ENCODE data around the gene CFAP97D2.
"Not testable (repeated sequence)": the region's sequence is repeated elsewhere in the genome, so short reads cannot be mapped to it uniquely, and the experiment has no call there.

The CFAP97D2 gene

DNA sequence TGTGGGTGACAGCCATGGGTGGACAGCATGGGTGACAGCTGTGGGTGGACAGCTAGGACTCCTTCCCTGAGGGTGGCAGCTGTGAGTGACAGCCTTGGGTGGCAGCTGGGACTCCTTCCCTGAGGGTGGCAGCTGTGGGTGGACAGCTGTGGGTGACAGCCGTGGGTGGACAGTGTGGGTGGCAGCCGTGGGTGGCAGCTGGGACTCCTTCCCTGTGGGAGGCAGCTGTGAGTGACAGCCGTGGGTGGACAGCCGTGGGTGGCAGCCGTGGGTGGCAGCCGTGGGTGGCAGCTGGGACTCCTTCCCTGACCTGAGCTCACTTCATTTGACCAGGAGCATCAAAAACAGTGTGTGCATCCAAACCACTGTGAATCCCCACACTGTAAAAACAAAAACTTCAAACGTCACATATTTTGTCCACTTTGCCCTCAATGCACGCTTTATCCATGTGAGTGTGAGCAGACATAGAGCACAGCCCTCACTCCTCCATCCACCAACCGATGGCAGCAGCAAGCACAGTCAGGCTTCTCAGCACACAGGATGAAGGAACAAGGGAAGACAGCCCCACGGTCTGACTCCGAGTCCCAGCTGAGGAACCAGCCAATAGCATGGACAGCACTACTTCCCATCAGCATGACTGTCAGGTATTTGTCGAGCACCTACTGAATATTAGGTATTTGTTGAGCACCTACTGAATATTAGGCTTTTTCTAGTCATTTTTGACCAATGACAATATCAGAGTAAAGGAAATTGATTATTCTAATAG is 1.6 kb upstream of the CFAP97D2 start:
- DNase-seq (ENCODE audit: low spot score), result no peak
- Mint-ChIP-seq H3K27me3 (ENCODE audit: low read depth) (peaks cover 13% of the 10 kb centered on the region), H3K9me3 (peaks cover 17% of the 10 kb centered on the region), H3K27ac (no peak overlapping the region), H3K36me3 (ENCODE audit: low read depth) (no peaks in the 10 kb centered on the region), H3K4me3 (no peak overlapping the region), H3K4me1 (ENCODE audit: low read depth) (peaks cover 3% of the 10 kb centered on the region)

DNA sequence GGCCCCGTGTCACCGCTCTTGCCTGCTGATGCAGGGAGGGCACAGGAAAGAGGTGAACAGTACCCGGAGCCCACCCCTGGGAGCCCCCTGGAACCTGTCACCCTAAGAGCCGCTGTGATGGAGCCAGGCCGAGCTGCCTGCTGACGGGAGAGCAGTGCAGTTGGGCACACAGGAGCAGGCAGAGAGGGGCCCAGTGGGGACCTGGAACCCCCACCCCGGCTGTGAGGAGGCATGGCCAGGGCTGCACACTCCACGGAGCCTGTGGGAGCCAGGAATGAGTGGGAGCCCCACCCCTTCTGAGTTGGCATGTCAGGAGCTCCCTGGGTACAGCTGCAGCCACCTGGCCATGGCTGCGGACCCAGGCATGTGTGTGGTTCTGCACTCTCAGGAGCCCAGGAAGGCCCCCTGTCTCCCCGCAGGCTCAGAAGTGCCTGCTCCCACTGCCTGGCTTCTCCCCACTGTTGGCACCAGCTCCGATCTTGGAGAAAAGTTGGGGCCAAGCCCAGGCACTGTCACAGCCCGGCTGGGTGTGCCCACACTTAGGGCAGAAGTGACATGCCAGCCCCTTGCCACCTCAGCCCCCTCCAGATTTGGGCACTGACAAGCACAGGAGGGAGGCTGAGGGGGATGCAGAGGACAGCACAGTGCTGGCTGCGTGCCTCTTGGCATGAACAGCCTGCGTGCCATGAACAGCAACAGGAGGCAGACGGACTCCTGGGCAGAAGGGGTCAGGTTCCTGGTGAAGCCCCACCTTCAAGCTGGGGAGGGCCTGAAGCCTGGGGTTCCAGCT is 6.3 kb downstream of the CFAP97D2 start:
- Mint-ChIP-seq H3K4me1 (ENCODE audit: low read depth) (peaks cover 1% of the 10 kb centered on the region), H3K4me3 (no peak overlapping the region), H3K27ac (no peak overlapping the region), H3K27me3 (ENCODE audit: low read depth) (peaks cover 12% of the 10 kb centered on the region), H3K36me3 (ENCODE audit: low read depth) (no peaks in the 10 kb centered on the region), H3K9me3 (peaks cover 25% of the 10 kb centered on the region)
- DNase-seq (ENCODE audit: low spot score), result no peak

GRCh38 chr13:114194853-114195252 is 15.8 kb downstream of the CFAP97D2 start:
- peaks cover 9% of the 10 kb centered on the region for H3K9me3 Mint-ChIP-seq
- H3K4me3 Mint-ChIP-seq, result no peak overlapping the region
- no peaks in the 10 kb centered on the region for H3K4me1 Mint-ChIP-seq (ENCODE audit: low read depth)
- DNase-seq (ENCODE audit: low spot score), result no peak
- no peaks in the 10 kb centered on the region for H3K36me3 Mint-ChIP-seq (ENCODE audit: low read depth)
- H3K27ac Mint-ChIP-seq, result no peak overlapping the region
- peaks cover 14% of the 10 kb centered on the region for H3K27me3 Mint-ChIP-seq (ENCODE audit: low read depth)

DNA sequence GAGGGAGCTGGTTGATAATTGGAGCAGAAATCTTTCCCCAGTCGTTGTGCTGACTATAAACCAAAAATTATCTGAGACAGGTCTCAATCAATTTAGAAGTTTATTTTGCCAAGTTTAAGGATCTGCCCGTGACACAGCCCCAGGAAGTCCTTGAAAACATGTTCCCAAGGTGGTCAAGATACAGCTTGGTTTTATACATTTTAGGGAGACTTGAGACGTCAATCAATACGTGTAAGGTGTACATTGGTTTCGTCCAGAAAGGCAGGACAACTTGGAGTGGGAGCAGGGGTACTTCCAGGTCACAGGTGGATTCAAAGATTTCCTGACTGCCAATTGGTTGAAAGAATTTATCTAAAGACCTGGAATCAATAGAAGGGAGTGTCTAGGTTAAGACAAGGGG is 17.6 kb downstream of the CFAP97D2 start:
- peaks cover 6% of the 10 kb centered on the region for H3K27me3 Mint-ChIP-seq (ENCODE audit: low read depth)
- no peak overlapping the region for H3K27ac Mint-ChIP-seq
- no peaks in the 10 kb centered on the region for H3K9me3 Mint-ChIP-seq
- H3K36me3 Mint-ChIP-seq (ENCODE audit: low read depth), result no peaks in the 10 kb centered on the region
- no peak for DNase-seq (ENCODE audit: low spot score)
- H3K4me3 Mint-ChIP-seq, result no peak overlapping the region
- no peaks in the 10 kb centered on the region for H3K4me1 Mint-ChIP-seq (ENCODE audit: low read depth)

DNA sequence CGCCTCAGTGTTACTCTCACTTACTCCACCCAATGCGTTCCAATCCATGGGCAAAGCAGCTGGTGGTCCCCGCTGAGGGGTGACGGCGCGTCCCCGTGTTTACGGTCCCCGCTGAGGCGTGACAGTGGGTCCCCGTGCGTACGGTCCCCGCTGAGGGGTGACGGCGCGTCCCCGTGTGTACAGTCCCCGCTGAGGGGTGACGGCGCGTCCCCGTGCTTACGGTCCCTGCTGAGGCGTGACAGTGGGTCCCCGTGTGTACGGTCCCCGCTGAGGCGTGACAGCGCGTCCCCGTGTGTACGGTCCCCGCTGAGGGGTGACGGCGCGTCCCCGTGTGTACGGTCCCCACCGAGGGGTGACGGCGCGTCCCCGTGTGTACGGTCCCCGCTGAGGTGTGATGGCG is 19.5 kb downstream of the CFAP97D2 start:
- no peaks in the 10 kb centered on the region for H3K36me3 Mint-ChIP-seq (ENCODE audit: low read depth)
- peaks cover 4% of the 10 kb centered on the region for H3K27me3 Mint-ChIP-seq (ENCODE audit: low read depth)
- H3K4me3 Mint-ChIP-seq, result no peak overlapping the region
- H3K27ac Mint-ChIP-seq, result no peak overlapping the region
- H3K9me3 Mint-ChIP-seq, result no peaks in the 10 kb centered on the region
- no peak for DNase-seq (ENCODE audit: low spot score)
- H3K4me1 Mint-ChIP-seq (ENCODE audit: low read depth), result no peaks in the 10 kb centered on the region

DNA sequence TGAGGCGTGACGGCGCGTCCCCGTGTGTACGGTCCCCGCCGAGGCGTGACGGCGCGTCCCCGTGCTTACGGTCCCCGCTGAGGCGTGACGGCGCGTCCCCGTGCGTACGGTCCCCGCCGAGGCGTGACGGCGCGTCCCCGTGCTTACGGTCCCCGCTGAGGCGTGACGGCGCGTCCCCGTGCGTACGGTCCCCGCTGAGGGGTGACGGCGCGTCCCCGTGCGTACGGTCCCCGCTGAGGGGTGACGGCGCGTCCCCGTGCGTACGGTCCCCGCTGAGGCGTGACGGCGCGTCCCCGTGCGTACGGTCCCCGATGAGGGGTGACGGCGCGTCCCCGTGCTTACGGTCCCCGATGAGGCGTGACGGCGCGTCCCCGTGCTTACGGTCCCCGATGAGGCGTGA is 20.5 kb downstream of the CFAP97D2 start:
- DNase-seq (ENCODE audit: low spot score); H3K36me3 Mint-ChIP-seq (ENCODE audit: low read depth); H3K4me1 Mint-ChIP-seq (ENCODE audit: low read depth); H3K4me3 Mint-ChIP-seq; H3K9me3 Mint-ChIP-seq; H3K27me3 Mint-ChIP-seq (ENCODE audit: low read depth); H3K27ac Mint-ChIP-seq: not testable (repeated sequence)

GRCh38 chr13:114199954-114200353 is 20.9 kb downstream of the CFAP97D2 start:
- no peaks in the 10 kb centered on the region for H3K36me3 Mint-ChIP-seq (ENCODE audit: low read depth)
- no peak overlapping the region for H3K27ac Mint-ChIP-seq
- H3K27me3 Mint-ChIP-seq (ENCODE audit: low read depth), result peaks cover 2% of the 10 kb centered on the region
- no peaks in the 10 kb centered on the region for H3K9me3 Mint-ChIP-seq
- H3K4me1 Mint-ChIP-seq (ENCODE audit: low read depth), result peaks cover 2% of the 10 kb centered on the region
- no peak overlapping the region for H3K4me3 Mint-ChIP-seq
- no peak for DNase-seq (ENCODE audit: low spot score)

DNA sequence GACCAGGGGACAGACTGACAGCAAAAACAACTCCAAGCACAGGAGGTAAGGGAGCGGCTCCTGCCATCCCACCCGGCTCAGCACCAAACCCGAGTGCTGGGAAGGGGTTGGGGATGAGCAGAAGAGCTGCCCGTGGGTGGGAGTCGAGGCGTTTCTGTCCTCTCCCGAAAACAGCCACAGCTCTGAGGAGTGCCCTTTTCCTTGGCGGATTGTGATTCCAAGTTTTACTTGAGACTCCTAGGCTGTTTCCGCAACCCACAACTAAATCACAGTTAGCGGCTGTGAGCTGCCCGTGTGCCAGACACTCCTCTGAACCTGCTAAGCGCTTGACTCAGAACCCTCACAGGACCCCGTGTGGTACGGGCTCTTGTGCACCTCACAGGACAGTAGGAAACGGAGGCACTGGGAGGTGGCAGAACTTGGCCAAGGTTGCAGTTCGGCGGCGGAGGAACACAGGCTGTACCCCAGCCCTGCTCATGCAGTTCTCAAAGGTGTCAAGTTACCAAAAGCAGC is 21.4 kb downstream of the CFAP97D2 start:
- no peaks in the 10 kb centered on the region for H3K36me3 Mint-ChIP-seq (ENCODE audit: low read depth)
- peaks cover 3% of the 10 kb centered on the region for H3K4me1 Mint-ChIP-seq (ENCODE audit: low read depth)
- no peaks in the 10 kb centered on the region for H3K9me3 Mint-ChIP-seq
- H3K27ac Mint-ChIP-seq, result no peak overlapping the region
- DNase-seq (ENCODE audit: low spot score), result no peak
- no peak overlapping the region for H3K4me3 Mint-ChIP-seq
- H3K27me3 Mint-ChIP-seq (ENCODE audit: low read depth), result peaks cover 2% of the 10 kb centered on the region

- Mint-ChIP-seq H3K4me1 (ENCODE audit: low read depth) (peaks cover 3% of the 10 kb centered on the region), H3K36me3 (ENCODE audit: low read depth) (no peaks in the 10 kb centered on the region), H3K27me3 (ENCODE audit: low read depth) (peaks cover 2% of the 10 kb centered on the region), H3K4me3 (no peak overlapping the region), H3K27ac (no peak overlapping the region), H3K9me3 (peaks cover 4% of the 10 kb centered on the region)
- no peak for DNase-seq (ENCODE audit: low spot score)
Measured at GRCh38 chr13:114202581-114202980, 23.5 kb downstream of the CFAP97D2 start.

DNA sequence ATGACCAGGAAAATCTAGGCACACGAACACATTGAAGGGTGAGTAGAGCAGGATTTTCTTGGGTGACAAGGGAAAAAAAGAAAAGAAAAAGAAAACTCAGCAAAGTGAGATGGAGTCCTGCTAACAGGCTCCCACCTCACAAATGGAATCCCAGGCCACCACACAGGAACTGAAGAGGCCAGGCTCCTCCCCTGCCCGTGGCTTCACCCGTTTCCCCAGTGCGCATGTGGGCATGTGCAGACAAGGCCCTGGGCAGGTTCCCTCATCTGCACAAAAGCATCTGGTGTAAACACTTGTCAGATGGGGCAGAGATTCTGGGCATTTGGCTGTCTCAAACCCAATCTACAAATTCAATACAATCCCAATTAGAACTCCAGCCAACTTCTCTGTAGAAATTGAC is 24.5 kb downstream of the CFAP97D2 start:
- H3K36me3 Mint-ChIP-seq (ENCODE audit: low read depth), result no peaks in the 10 kb centered on the region
- DNase-seq (ENCODE audit: low spot score), result no peak
- H3K27me3 Mint-ChIP-seq (ENCODE audit: low read depth), result peaks cover 2% of the 10 kb centered on the region
- H3K9me3 Mint-ChIP-seq, result peaks cover 5% of the 10 kb centered on the region
- no peak overlapping the region for H3K27ac Mint-ChIP-seq
- H3K4me1 Mint-ChIP-seq (ENCODE audit: low read depth), result peaks cover 3% of the 10 kb centered on the region
- H3K4me3 Mint-ChIP-seq, result no peak overlapping the region

- Mint-ChIP-seq H3K9me3 (peaks cover 5% of the 10 kb centered on the region), H3K27ac (no peak overlapping the region), H3K27me3 (ENCODE audit: low read depth) (peaks cover 2% of the 10 kb centered on the region), H3K4me1 (ENCODE audit: low read depth) (peaks cover 3% of the 10 kb centered on the region), H3K4me3 (no peak overlapping the region), H3K36me3 (ENCODE audit: low read depth) (no peaks in the 10 kb centered on the region)
- no peak for DNase-seq (ENCODE audit: low spot score)
Measured at GRCh38 chr13:114204894-114205293, 25.8 kb downstream of the CFAP97D2 start.

DNA sequence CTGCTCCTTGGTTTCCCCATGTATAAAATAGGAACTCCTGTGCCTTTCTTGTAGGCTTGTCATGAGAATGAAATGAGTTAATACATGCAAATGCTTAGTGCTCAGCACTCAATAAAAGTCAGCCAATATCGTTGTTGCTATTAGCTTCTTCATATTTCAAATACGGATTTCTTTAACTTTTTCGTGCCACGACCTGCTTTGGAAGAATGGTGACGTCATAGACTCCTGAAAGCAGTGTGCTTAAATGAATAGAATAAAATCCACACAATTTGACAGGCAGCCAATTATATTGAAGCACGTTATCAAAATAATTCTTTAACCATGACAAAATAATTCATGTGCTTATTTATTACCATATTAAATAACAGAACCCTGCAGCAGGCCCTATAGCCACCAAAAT is 29.1 kb downstream of the CFAP97D2 start:
- H3K4me3 Mint-ChIP-seq, result no peak overlapping the region
- H3K27ac Mint-ChIP-seq, result no peak overlapping the region
- peaks cover 7% of the 10 kb centered on the region for H3K27me3 Mint-ChIP-seq (ENCODE audit: low read depth)
- H3K4me1 Mint-ChIP-seq (ENCODE audit: low read depth), result peaks cover 3% of the 10 kb centered on the region
- DNase-seq (ENCODE audit: low spot score), result no peak
- H3K36me3 Mint-ChIP-seq (ENCODE audit: low read depth), result no peaks in the 10 kb centered on the region
- H3K9me3 Mint-ChIP-seq, result peaks cover 5% of the 10 kb centered on the region

- Mint-ChIP-seq H3K36me3 (ENCODE audit: low read depth) (no peaks in the 10 kb centered on the region), H3K4me3 (no peak overlapping the region), H3K27ac (no peak overlapping the region), H3K4me1 (ENCODE audit: low read depth) (no peaks in the 10 kb centered on the region), H3K27me3 (ENCODE audit: low read depth) (peaks cover 23% of the 10 kb centered on the region), H3K9me3 (peaks cover 5% of the 10 kb centered on the region)
- DNase-seq (ENCODE audit: low spot score), result no peak
Measured at GRCh38 chr13:114211446-114212157, 32.5 kb downstream of the CFAP97D2 start.

DNA sequence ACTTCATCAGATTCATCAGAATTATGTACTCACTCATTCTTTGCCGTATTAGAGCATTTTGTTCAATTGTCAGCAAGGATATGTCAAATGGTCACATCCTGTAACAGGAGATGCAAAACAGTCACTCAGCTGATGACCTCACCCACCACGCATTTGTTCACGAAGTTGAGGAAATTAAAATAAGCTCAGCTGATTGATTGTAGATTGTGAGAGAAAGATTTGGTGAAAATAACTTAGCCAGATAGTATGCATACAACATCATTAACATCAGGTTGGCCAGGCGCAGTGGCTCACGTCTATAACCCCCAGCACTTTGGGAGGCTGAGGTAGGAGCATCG is 33.1 kb downstream of the CFAP97D2 start:
- no peak overlapping the region for H3K4me3 Mint-ChIP-seq
- peaks cover 5% of the 10 kb centered on the region for H3K9me3 Mint-ChIP-seq
- no peak for DNase-seq (ENCODE audit: low spot score)
- no peaks in the 10 kb centered on the region for H3K36me3 Mint-ChIP-seq (ENCODE audit: low read depth)
- H3K27me3 Mint-ChIP-seq (ENCODE audit: low read depth), result peaks cover 25% of the 10 kb centered on the region
- H3K4me1 Mint-ChIP-seq (ENCODE audit: low read depth), result no peaks in the 10 kb centered on the region
- no peak overlapping the region for H3K27ac Mint-ChIP-seq

Measured in T-helper 2 cell treated with Interferon-gamma antibody and Interleukin-4, amounts not matched to agents 5 μg/mL and 100 μg/mL, for 36 hours (primary cell).